Breast epithelium (tissue), 4 donors: ENCODE results near the gene MYO5A. TPM values are rescaled to one million over a fixed set of nuclear protein-coding genes. Genes with fewer than 3 reads are reported as not detected.

Source experiments
- DNase-seq, 2 donors: peaks; one replicate each; pipeline ENCODE4 v3.0.0-alpha.2; 2019; ENCODE audit warnings: low spot score in 2 of 2
- H3K27ac ChIP-seq, 2 donors: fragments of 200-600 bp; sonication (generic) in 1 of 2; one replicate each; pipeline ENCODE4 v1.5.1; 2016 to 2019; ENCODE audit warnings: mild to moderate bottlenecking in 1 of 2
- H3K27me3 ChIP-seq, 2 donors: fragments of 200-600 bp; sonication (generic) in 1 of 2; one replicate each; pipeline versions ENCODE4 v1.5.1 to v1.6.0; 2017 to 2019; ENCODE audit warnings: control low read depth in 1 of 2, mild to moderate bottlenecking in 1 of 2
- H3K36me3 ChIP-seq: fragments of 200-600 bp; one replicate; pipeline ENCODE4 v1.5.1; 2019
- H3K4me1 ChIP-seq, 2 donors: fragments of 200-600 bp; sonication (generic); one replicate each; pipeline ENCODE4 v1.5.1; 2016 to 2019; ENCODE audit warnings: control low read depth in 1 of 2
- H3K4me3 ChIP-seq, 3 donors: fragments of 200-600 bp; sonication (generic); 1 replicate in 2 of 3; 2 replicates in 1 of 3; pipeline ENCODE4 v1.5.1; 2016 to 2019; ENCODE audit warnings: mild to moderate bottlenecking in 3 of 3, moderate library complexity in 2 of 3
- H3K9me3 ChIP-seq, 2 donors: fragments of 200-600 bp; sonication (generic) in 1 of 2; one replicate each; pipeline ENCODE4 v1.5.1; 2016 to 2019; ENCODE audit warnings: control low read depth in 1 of 2
- CTCF ChIP-seq, 3 donors: fragments of 450-650 bp; IDR thresholded peaks; one replicate each; pipeline ENCODE4 v1.5.1; 2016 to 2017; ENCODE audit warnings: antibody characterized with exemption in 3 of 3, mild to moderate bottlenecking in 3 of 3, moderate library complexity in 3 of 3
- POLR2A ChIP-seq: fragments of 450-650 bp; IDR thresholded peaks from one replicate; pipeline ENCODE4 v1.6.1; 2016; ENCODE audit warnings: antibody characterized with exemption, mild to moderate bottlenecking, moderate library complexity
- POLR2AphosphoS5 ChIP-seq, 3 donors: sonication (generic); formaldehyde crosslinking; IDR thresholded peaks; one replicate each; pipeline ENCODE4 v1.6.1; 2017; ENCODE audit warnings: antibody characterized with exemption in 3 of 3
- intact Hi-C: fragments of 100-400 bp; cut with DNase I; formaldehyde crosslinking; loops from one replicate; pipeline ENCODE4 v1.15.1; 2023; ENCODE audit warnings: low total_unique reads
- total RNA-seq, 3 donors: library from RNA; depleted of rRNA; stranded (reverse); fragments of >200 nt; gene quantifications; one replicate each; pipeline ENCODE4 v1.1.0, GENCODE V29; 2016

The MYO5A gene
- total RNA-seq, 3 donors from 2014 or later, result 34.1 to 77.4 (median 34.4) TPM

- TF ChIP-seq POLR2AphosphoS5 (IDR thresholded peaks at IDR 0.05) (no peak), CTCF (IDR thresholded peaks at IDR 0.05) (no peak), POLR2A (no peak)
- intact Hi-C loops, result no loop called here
- no peak for DNase-seq
These were observed 122.8 kb downstream of the MYO5A start for GRCh38 chr15:52405856-52406255.

GRCh38 chr15:52397118-52397517 lies 131.6 kb downstream of the MYO5A start:
- H3K9me3 ChIP-seq, result no peaks in the 10 kb centered on the region
- intact Hi-C loops, result no loop called here
- no peak for TF ChIP-seq CTCF (IDR thresholded peaks at IDR 0.05)
- DNase-seq, result no peak
- H3K27ac ChIP-seq, result no peak overlapping the region
- H3K4me1 ChIP-seq, result no peaks in the 10 kb centered on the region
- H3K4me3 ChIP-seq, result no peak overlapping the region
- no peaks in the 10 kb centered on the region for H3K27me3 ChIP-seq
- no peaks in the 10 kb centered on the region for H3K36me3 ChIP-seq

More at GRCh38 chr15:52405856-52406255, 122.8 kb downstream of the MYO5A start:
- H3K27ac ChIP-seq, result no peak overlapping the region
- H3K4me1 ChIP-seq, result no peaks in the 10 kb centered on the region
- no peaks in the 10 kb centered on the region for H3K27me3 ChIP-seq
- no peak overlapping the region for H3K4me3 ChIP-seq
- no peaks in the 10 kb centered on the region for H3K9me3 ChIP-seq
- H3K36me3 ChIP-seq, result no peaks in the 10 kb centered on the region

GRCh38 chr15:52394118-52394517 lies 134.6 kb downstream of the MYO5A start:
- H3K4me3 ChIP-seq, result no peak overlapping the region
- H3K4me1 ChIP-seq, result no peaks in the 10 kb centered on the region
- no peaks in the 10 kb centered on the region for H3K27me3 ChIP-seq
- DNase-seq, result no peak
- TF ChIP-seq POLR2A (no peak), CTCF (IDR thresholded peaks at IDR 0.05) (no peak), POLR2AphosphoS5 (IDR thresholded peaks at IDR 0.05) (no peak)
- no peaks in the 10 kb centered on the region for H3K36me3 ChIP-seq
- no peak overlapping the region for H3K27ac ChIP-seq
- intact Hi-C loops, result loop anchor here (2.0 kb wide), 1 partner anchor 69 kb away; no protein-coding TSS in a partner anchor
- H3K9me3 ChIP-seq, result no peaks in the 10 kb centered on the region

- no peak for DNase-seq
- intact Hi-C loops, result no loop called here
- H3K36me3 ChIP-seq, result no peaks in the 10 kb centered on the region
- TF ChIP-seq CTCF (IDR thresholded peaks at IDR 0.05), result no peak
- no peak for TF ChIP-seq POLR2AphosphoS5 (IDR thresholded peaks at IDR 0.05)
- no peak for TF ChIP-seq POLR2A
- no peaks in the 10 kb centered on the region for H3K27me3 ChIP-seq
- no peak overlapping the region for H3K27ac ChIP-seq
- no peaks in the 10 kb centered on the region for H3K9me3 ChIP-seq
- H3K4me3 ChIP-seq, result no peak overlapping the region
- H3K4me1 ChIP-seq, result no peaks in the 10 kb centered on the region
These were observed 136.5 kb downstream of the MYO5A start for GRCh38 chr15:52392008-52392687.

GRCh38 chr15:52391069-52391468 lies 137.6 kb downstream of the MYO5A start:
- H3K27ac ChIP-seq, result no peak overlapping the region
- TF ChIP-seq POLR2AphosphoS5 (IDR thresholded peaks at IDR 0.05) (no peak), POLR2A (no peak), CTCF (IDR thresholded peaks at IDR 0.05) (no peak)
- intact Hi-C loops, result no loop called here
- H3K4me1 ChIP-seq, result no peaks in the 10 kb centered on the region
- DNase-seq, result no peak
- H3K36me3 ChIP-seq, result no peaks in the 10 kb centered on the region
- no peaks in the 10 kb centered on the region for H3K27me3 ChIP-seq
- H3K4me3 ChIP-seq, result no peak overlapping the region
- no peaks in the 10 kb centered on the region for H3K9me3 ChIP-seq
